Measurements from ENCODE around the gene PRDM16. TPM values are rescaled to one million over a fixed set of nuclear protein-coding genes. Genes with fewer than 3 reads are reported as not detected.

The PRDM16 gene
- total RNA-seq, 4 donors from 2014 or later, result 15.7 to 54.3 (median 27.6) TPM

DNA sequence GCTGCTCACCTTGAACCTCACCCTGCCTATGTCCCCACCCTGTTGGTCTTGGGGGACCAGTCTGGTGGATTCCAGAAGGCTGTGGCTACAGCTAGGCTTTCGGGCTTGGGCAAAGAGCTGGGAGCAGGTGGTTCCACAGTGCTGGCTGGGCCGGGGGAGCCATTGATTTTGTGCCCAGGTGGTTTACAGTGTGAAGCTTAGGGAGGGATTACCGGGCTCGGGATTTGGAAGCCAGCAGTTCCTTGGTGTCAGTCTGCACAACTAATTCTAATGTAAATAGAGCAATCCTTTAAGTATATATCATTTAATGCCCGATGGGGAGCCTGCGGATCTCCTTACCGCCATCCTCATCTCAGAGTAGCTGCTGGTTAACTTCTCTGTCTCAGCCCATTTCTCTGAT lies 38.2 kb downstream of the PRDM16 start:
- no peak overlapping the region for H3K27ac ChIP-seq
- H3K9me3 ChIP-seq, result no peaks in the 10 kb centered on the region
- no peaks in the 10 kb centered on the region for H3K36me3 ChIP-seq
- H3K4me3 ChIP-seq (replicated peaks in 1 of 3), result no peak overlapping the region
- TF ChIP-seq POLR2A (IDR thresholded peaks at IDR 0.05), result no peak
- TF ChIP-seq, protein P1, sequence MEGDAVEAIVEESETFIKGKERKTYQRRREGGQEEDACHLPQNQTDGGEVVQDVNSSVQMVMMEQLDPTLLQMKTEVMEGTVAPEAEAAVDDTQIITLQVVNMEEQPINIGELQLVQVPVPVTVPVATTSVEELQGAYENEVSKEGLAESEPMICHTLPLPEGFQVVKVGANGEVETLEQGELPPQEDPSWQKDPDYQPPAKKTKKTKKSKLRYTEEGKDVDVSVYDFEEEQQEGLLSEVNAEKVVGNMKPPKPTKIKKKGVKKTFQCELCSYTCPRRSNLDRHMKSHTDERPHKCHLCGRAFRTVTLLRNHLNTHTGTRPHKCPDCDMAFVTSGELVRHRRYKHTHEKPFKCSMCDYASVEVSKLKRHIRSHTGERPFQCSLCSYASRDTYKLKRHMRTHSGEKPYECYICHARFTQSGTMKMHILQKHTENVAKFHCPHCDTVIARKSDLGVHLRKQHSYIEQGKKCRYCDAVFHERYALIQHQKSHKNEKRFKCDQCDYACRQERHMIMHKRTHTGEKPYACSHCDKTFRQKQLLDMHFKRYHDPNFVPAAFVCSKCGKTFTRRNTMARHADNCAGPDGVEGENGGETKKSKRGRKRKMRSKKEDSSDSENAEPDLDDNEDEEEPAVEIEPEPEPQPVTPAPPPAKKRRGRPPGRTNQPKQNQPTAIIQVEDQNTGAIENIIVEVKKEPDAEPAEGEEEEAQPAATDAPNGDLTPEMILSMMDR (IDR thresholded peaks at IDR 0.05), result no peak
- no peaks in the 10 kb centered on the region for H3K27me3 ChIP-seq
- peaks cover 7 to 23% of the 10 kb centered on the region in 2 donors for H3K4me1 ChIP-seq
- intact Hi-C loops (cut with DNase I), result no loop called here
- no peak for DNase-seq
- WGBS, 2 donors, result 90 to 91% methylated on average over 6 to 7 of the region's 7 CpGs

DNA sequence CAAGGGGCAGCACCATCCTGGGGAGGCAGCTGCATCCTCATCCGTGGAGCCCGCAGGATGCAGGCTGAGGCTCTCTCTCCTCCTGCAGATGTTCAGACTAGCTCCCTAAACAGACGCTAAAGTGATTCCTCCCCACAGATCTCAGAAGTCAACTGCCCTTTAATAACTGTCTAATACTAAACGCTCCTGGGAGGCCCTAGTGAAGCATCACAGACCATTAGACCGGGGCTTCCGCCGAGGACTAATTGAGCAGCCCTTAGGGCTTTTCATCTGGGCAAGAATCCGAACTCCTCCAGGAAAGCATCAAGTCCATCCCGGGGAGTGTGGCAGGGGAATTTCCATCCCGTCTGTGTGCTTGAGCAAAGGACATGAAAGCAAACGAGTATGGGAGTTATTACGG lies 40.4 kb downstream of the PRDM16 start:
- no peak for TF ChIP-seq POLR2A (IDR thresholded peaks at IDR 0.05)
- TF ChIP-seq, protein P1 (IDR thresholded peaks at IDR 0.05), result no peak

GRCh38 chr1:3111348-3112021 lies 42.5 kb downstream of the PRDM16 start:
- Histone ChIP-seq H3K36me3 (no peaks in the 10 kb centered on the region), H3K27ac (no peak overlapping the region), H3K4me3 (replicated peaks in 1 of 3) (no peak overlapping the region), H3K27me3 (no peaks in the 10 kb centered on the region), H3K9me3 (no peaks in the 10 kb centered on the region), H3K4me1 (peaks cover 15 to 25% of the 10 kb centered on the region in 2 donors)
- no peak for DNase-seq
- WGBS, 2 donors, result 88 to 93% methylated on average over 36 of the region's 36 CpGs
- TF ChIP-seq POLR2A (IDR thresholded peaks at IDR 0.05), result no peak
- TF ChIP-seq, protein P1 (IDR thresholded peaks at IDR 0.05), result no peak
- intact Hi-C loops (cut with DNase I), result no loop called here

More for the DNA sequence above, 40.4 kb downstream of the PRDM16 start:
- WGBS, 2 donors, result 65 to 71% methylated on average over 12 of the region's 12 CpGs
- H3K4me1 ChIP-seq, result peaks cover 18 to 27% of the 10 kb centered on the region in 2 donors
- no peaks in the 10 kb centered on the region for H3K9me3 ChIP-seq
- DNase-seq, result no peak
- no peaks in the 10 kb centered on the region for H3K36me3 ChIP-seq
- H3K27me3 ChIP-seq, result no peaks in the 10 kb centered on the region
- intact Hi-C loops (cut with DNase I), result no loop called here
- no peak overlapping the region for H3K4me3 ChIP-seq (replicated peaks in 1 of 3)
- H3K27ac ChIP-seq, result no peak overlapping the region

GRCh38 chr1:3112526-3112925 lies 43.5 kb downstream of the PRDM16 start:
- Histone ChIP-seq H3K4me3 (replicated peaks in 1 of 3) (no peak overlapping the region), H3K36me3 (no peaks in the 10 kb centered on the region), H3K4me1 (peaks cover 15 to 25% of the 10 kb centered on the region in 2 donors), H3K27ac (peak overlapping the region; percentile 76 to 88 (median 81)), H3K27me3 (no peaks in the 10 kb centered on the region), H3K9me3 (no peaks in the 10 kb centered on the region)
- intact Hi-C loops (cut with DNase I), result no loop called here
- no peak for TF ChIP-seq POLR2A (IDR thresholded peaks at IDR 0.05)
- TF ChIP-seq, protein P1 (IDR thresholded peaks at IDR 0.05), result no peak
- WGBS, 2 donors, result 60 to 79% methylated on average over 7 of the region's 17 CpGs
- DNase-seq, result no peak

GRCh38 chr1:3113047-3113740 lies 44.2 kb downstream of the PRDM16 start:
- H3K36me3 ChIP-seq, result no peaks in the 10 kb centered on the region
- H3K4me1 ChIP-seq, result peaks cover 15 to 25% of the 10 kb centered on the region in 2 donors
- H3K27me3 ChIP-seq, result no peaks in the 10 kb centered on the region
- TF ChIP-seq POLR2A (IDR thresholded peaks at IDR 0.05), result no peak
- TF ChIP-seq, protein P1 (IDR thresholded peaks at IDR 0.05), result no peak
- H3K9me3 ChIP-seq, result no peaks in the 10 kb centered on the region
- H3K27ac ChIP-seq, result peak overlapping the region; percentile 76 to 88 (median 81)
- peak; percentile 58 to 62 for DNase-seq
- intact Hi-C loops (cut with DNase I), result no loop called here
- peak overlapping the region in 1 of 3 donors; percentile 15 for H3K4me3 ChIP-seq (replicated peaks in 1 of 3)
- 40 to 44% methylated on average over 16 to 19 of the region's 20 CpGs for WGBS, 2 donors

Data from thyroid gland (tissue), 4 donors.